Adrenal gland (tissue), 5 donors: ENCODE measurements around the gene SMIM14.

ENCODE experiments used
- CTCF ChIP-seq, 6 experiments: fragments of 450-650 bp in 4 of 6; fragments of 200-600 bp in 2 of 6; sonication (generic) in 1 of 6; IDR thresholded peaks; 1 replicate in 5 of 6; 2 replicates in 1 of 6; pipeline versions ENCODE4 v1.5.1 to v1.8.0; 2016 to 2021; ENCODE audit warnings: antibody characterized with exemption in 6 of 6, mild to moderate bottlenecking in 2 of 6, moderate library complexity in 1 of 6
- POLR2A ChIP-seq, 2 donors: fragments of 450-650 bp; IDR thresholded peaks; one replicate each; pipeline ENCODE4 v1.6.1; 2017; ENCODE audit warnings: antibody characterized with exemption in 2 of 2, mild to moderate bottlenecking in 2 of 2, moderate library complexity in 1 of 2
- donor health status: DM: no; HTN: no; CAD: no.

- TF ChIP-seq CTCF (IDR thresholded peaks at IDR 0.05) (peak; percentile 10 to 73 (median 42)), POLR2A (IDR thresholded peaks at IDR 0.05) (no peak)
These were observed 20.1 kb upstream of the SMIM14 start for GRCh38 chr4:39658756-39659155.
